DMS53 (cell line): ENCODE results near the gene HSPB1.
"Not testable (repeated sequence)": the region's sequence is repeated elsewhere in the genome, so short reads cannot be mapped to it uniquely, and the experiment has no call there.

Source experiments
- DNase-seq: peaks from one replicate; lab custom pipeline; 2025; lab: John Stamatoyannopoulos, UW

HSPB1 gene

DNA sequence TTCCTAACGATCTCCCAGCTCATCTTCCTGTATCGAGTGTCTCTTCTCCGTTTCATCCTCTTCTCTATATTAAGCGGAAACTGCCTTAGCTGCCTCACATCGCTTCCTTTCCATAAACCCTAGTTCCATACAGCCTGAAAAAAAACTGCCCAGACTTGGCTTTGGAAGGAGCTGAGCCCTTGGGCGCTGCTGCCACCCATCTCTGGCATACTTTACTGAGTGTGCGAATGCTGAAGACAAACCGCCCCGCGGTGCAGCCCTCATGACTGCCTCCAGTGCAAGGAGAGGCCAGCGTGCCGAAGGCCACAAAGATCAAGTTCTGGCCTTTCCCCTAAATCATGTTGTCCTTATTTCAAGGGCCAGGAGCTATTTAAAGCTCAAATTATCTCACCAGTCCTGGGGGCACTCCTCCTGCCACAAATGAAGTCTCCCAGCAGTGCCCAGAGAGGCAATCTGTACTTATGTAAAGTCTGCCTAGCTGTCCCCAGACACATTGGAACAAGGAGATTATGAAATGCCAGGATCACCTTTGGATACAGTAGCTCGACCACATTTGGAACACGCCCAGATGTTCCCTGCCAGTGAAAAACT is 31.1 kb downstream of the HSPB1 start:
- DNase-seq, result no peak

DNA sequence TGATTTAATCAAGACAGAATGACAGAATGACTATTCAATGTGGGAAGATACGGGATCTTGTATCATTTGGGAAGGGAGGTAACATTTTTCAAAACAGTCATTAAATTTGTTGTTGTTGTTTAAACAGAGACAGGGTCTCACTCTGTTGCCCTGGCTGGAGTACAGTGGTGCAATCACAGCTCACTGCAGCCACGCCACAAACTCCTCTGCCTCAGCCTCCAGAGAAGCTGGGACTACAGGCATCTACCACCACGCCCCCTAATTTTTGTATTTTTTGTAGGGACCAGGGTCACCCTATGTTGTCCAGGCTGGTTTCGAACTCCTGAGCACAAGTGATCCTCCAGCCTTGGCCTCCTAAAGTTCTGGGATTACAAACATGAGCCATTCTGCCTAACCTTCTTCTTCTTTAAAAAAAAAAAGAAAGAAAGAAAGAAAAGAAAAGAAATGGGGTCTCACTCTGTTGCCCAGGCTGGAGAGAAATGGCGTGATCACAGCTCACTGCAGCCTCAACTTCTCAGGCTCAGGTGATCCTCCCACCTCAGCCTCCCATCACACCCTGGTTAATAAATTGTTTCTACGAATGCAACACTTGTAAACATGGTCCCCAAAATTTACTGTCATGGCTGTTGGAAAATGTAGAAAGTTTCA is 32.0 kb downstream of the HSPB1 start:
- DNase-seq, result no peak

DNA sequence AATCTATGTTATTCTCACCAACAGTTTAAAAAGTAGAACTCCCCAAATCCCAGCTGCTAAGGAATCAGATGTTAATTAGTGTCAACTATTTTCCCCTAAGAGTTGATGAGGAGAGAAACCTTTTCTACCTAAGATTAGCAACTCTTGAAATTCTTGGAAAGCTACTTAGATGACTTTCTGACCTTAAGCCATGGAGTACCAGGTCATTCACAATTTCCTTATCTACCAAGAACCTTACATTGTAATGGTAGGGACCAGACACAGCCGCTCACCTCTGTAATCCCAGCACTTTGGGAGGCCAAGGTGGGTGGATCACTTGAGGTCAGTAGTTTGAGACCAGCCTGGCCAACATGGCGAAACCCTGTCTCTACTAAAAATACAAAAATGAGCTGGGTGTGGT is 32.9 kb downstream of the HSPB1 start:
- DNase-seq, result not testable (repeated sequence)

DNA sequence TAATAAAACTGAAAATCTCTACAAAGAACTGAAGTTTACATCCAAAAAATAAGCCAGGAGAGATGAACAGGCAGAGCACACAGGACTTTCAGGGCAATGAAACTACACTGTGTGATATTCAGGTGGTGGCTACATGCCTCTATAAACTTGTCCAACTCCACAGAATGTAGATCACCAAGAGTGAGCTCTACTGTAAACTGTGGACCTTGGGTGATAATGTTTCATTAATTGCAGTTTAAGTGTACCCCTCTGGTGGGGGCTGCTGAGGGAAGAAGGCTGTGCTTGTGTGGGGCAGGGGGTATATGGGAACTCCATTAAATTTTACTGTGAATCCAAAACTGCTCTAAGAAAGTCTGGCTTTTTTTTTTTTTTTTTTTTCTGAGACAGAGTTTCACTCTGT is 33.6 kb downstream of the HSPB1 start:
- DNase-seq, result no peak

DNA sequence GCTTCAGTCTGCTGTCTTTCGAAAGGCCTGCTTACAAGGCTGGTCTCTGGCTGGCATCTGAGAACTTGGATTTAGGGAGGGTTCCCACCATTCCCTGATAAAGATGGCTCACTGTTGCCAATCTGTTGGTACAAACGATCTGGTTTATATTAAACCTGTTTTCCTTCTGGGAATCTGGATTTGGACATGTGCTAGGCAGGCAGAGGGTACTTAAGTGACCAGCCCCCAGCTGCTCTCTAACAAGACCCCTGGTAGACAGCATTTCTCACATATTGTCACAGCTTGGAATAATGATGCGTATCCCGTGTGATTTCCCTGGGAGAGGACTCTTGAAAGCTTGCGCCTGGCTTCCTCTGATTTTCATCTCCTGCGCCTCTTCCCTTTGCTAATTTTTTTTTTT is 34.7 kb downstream of the HSPB1 start:
- no peak for DNase-seq

DNA sequence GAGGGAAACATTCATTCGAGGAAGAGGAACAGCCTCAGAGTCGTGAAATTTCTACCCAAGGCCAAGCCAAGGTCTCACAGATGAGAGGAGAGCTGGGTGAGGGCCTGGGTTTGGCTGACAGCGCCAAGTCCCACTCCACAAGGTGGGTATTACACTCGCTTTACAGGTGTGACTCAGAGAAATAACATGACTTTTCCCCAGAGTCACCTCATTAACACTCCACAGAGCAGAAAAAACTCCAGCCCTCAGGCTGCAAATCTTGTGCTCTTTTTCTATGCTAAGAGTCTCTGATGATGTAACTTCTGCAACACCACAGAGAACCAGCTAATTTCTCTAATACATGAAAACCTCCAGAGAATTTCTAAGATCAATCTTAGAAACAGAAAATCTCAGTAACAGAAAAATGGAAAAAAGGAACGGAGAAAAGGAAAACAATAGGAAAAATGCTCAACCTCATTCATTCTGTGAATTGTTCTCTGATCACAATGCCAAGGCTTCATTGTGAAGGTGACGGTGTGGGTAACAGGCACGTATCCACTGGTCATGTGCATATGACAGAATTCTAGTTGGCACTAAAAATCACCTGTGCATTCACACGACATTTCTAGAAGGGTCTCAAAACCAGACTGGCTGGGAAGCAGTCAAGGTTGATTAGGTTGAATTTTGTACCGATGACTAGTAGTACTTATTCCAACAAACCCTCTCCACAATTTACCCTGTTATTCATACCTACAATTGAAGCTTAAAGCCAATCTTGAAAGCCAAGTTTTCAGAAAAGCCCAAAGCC is 36.0 kb downstream of the HSPB1 start:
- DNase-seq, result no peak

DNA sequence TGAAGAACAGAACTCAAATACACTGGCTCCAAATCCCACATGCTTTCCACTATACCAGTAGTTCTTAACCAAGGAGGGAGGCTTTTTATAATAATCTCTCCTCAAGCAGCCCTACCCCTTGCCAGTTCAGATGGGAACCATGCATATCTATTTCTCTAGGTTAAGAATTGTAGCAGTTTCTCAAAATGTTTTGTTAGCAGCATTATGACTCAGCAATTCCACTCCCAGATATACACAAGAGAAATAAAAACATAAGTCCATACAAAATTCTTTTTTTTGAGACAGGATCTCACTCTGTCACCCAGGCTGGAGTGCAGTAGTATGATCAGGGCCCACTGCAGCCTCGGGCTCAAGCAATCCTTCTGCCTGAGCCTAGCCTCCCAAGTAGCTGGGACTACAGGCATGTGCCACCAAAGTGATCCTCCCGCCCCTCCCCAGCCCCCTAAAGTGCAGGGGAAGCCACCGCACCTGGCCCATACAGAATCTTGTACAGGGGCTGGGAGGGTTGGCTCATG is 38.2 kb downstream of the HSPB1 start:
- no peak for DNase-seq

DNA sequence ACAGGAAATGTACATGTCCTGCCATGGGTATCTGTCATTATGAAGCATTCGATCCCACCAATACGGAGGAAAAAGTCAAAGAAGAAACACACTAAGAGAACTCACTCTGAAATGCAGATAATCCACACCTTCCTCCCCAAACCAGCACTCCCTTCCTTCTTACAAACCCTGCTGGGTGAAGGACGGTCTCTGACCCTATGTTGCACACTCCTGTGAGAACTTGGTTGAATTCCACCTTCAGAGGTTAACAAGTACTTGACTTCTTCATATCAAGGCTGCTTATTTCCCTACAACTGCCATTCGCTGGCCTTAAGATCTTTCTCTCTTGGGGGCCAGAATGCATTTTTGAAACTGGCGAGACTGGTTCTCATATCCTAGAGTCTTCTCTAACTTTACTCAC is 39.7 kb downstream of the HSPB1 start:
- DNase-seq, result no peak

DNA sequence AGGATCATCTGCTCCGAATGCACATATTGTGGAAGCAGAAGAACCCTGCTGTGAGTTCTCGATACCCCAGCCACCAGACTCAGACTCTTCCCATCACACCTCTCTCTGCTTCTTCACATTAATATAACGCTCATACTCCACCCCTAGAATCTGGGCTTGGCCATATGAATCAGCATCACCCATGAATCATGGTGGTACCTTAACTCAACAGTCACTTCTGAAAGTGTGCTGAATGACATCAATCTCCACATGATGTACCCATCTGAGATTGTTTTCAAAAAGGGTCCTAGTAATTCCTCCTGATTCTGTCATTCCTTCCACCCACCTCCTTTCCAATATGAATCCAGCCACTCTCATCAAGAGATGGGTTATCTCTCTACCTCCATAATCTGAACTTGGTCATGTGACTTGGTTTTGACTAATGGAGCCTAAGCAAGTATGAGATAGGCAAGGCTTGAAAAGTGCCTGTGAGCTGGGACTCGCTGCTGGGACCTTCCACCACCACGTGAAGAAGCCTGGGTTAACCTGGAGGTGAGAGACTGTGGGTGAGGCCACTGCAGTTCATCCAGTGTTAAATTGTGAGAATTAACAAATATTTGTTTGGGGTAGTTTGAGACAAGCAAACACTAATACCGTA is 40.9 kb downstream of the HSPB1 start:
- DNase-seq, result no peak

DNA sequence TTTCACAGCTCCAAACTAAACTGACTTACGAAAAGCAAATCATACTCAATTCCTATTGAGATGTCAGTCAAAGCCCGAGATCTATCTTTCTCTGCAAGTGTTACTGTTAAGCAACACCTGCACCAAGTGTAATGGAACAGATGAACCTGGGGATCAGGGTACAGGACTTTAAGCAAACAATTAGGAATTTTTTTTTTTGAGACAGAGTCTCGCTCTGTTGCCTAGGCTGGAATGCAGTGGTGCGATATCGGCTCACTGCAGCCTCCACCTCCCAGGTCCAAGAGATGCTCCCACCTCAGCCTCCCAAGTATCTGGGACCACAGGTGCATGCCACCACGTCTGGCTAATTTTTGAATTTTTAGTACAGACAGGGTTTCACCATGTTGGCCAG is 41.5 kb downstream of the HSPB1 start:
- no peak for DNase-seq

DNA sequence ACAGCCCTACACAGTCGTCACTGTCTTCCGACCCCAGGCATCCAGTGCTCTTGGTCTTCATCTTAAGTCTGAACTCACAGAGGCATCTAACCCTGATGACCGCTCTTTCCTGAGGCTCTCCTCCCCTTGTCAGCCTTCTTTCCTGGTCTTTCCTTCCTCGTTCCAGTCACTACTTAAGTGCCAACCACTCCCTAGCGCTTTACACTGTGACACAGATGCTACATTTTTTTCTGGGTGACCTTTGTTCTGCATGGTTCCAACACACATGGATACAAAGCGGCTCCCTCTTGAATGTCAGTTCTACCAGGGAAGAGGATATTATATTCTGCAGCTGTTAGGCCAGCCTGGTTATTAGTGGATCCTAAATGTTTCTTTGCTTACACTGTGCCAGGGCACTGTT is 43.6 kb downstream of the HSPB1 start:
- peak; percentile 38 for DNase-seq

DNA sequence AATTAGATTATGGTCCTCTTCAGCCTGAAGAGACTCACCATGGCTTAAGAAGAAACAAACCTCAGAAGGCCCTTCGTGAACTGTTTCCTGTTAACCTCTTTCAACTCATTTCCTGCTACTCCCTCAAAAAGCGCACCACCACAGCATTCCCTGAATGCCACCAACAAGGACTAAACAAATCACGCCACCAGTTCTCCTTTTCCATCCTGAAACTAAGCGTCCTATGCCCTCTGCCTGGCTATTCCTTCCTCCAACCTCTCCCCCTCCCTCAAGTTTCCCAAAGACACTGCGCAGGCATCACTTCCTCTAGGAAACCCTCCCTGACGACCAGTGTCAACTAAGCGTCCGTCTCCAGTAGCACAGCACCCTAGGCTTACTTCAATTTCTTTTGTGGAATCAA is 44.3 kb downstream of the HSPB1 start:
- no peak for DNase-seq

DNA sequence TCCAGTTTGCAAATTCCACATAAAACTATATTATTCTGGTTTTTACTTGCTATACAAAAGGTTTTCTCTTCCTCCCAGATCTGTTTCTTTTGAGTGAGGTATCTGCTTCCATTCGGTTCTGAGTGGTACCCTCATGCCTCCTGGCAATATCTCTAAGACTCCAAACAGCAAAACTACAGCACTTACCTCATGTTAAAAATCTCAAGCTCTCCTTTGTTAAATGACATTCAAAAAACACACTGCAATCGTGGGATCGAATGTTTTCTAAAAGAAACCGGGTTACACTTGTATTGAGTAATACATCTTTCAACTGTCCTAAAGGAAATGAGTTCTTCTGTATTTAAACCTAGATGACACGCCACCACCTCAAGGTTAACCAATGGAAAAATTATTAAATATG is 45.2 kb downstream of the HSPB1 start:
- DNase-seq, result no peak

DNA sequence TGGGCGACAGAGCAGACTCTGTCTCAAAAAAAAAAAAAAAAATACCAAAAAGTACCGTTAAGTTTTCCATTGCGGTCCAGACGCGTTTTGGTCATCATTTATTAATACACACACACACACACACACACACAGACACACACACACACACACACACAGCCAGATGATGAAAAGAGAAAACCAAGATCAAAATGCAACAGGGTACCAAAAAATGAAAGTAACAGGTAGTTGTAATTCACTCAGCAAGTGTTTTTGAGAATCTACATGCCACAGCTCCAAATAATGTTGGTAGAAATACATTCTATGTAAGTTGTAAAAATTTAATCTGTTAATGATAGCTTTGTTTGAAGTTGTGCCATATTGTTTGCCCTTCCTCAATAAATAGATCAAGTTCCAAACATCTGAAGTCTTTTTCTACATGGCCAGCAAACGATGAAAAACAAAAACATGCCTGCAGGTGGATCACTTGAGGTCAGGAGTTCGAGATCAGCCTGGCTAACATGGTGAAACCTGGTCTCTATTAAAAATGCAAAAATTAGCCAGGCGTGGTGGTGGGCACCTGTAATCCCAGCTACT is 46.9 kb downstream of the HSPB1 start:
- no peak for DNase-seq

DNA sequence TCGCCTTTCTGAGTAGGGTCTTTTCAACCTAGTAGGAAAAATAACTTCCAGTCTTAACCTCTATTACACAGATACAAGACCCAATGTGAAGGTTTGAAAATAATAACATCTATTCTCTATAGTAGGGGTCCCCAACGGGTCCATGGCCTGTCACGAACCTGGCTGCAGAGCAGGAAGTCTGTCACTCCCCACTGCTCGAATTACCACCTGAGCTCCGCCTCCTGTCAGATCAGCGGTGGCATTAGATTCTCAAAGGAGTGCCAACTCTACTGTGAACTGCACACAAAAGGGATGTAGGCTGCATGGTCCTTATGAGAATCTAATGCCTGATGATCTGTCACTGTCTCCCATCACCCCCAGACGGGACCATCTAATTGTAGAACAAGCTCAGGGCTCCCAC is 48.9 kb downstream of the HSPB1 start:
- DNase-seq, result no peak

DNA sequence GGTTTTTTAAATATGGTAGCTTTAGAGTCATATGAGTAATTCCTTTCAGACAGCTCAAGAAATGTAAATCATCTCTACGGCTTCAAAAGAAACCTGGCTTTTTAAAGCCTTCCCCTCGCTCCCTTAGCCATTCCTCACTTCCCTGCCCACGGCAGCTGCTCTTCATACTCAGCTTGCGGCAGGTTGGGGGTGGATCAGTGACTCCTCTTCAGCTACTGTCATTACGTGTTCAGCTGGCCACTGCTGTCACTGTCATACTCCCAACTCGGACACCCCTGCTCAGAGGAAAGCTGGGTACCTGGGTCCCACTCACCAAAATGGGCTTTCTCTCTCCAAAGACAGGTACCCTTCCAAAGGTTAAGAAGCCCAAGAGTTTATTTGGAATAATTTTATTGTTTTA is 49.7 kb downstream of the HSPB1 start:
- DNase-seq, result no peak

DNA sequence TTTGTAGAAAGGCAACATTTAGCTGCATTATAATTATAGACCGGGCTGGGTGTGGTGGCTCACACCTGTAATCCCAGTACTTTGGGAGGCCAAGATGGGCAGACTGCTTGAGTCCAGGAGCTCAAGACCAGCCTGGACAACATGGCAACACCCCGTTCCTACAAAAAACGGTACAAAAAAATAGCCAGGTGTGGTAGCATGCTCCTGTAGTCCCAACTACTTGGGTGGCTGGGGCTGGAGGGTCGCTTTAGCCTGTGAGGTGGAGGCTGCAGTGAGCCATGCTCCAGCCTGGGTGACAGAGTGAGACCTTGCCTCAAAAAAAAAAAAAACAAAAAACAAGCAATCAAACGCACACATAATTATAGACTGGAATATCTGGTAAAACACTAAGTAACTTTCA is 51.3 kb downstream of the HSPB1 start:
- no peak for DNase-seq
